Thymus (tissue), 11 donors: ENCODE results near the gene GNL3. TPM values are rescaled to one million over a fixed set of nuclear protein-coding genes. Genes with fewer than 3 reads are reported as not detected.
A peak's percentile ranks its signal among the peaks of the same experiment; 100 is the strongest.

Source experiments
- DNase-seq, 9 donors: peaks; one replicate each; pipeline ENCODE4 v3.0.0-alpha.2; 2013; ENCODE audit warnings: low spot score in 9 of 9, low read depth in 6 of 9, missing footprints in 1 of 9
- H3K27ac ChIP-seq, 2 donors: one replicate each; pipeline ENCODE4 v1.5.1; 2013; ENCODE audit warnings: control low read depth in 1 of 2, low read depth in 1 of 2, low read length in 1 of 2, mild to moderate bottlenecking in 1 of 2, moderate library complexity in 1 of 2
- H3K27me3 ChIP-seq, 2 donors: one replicate each; pipeline ENCODE4 v1.5.1; 2013; ENCODE audit warnings: low read length in 1 of 2; ENCODE audit not compliant: control insufficient read depth in 2 of 2, insufficient read depth in 1 of 2
- H3K36me3 ChIP-seq, 2 donors: one replicate each; pipeline ENCODE4 v1.5.1; 2013; ENCODE audit warnings: low read length in 1 of 2, mild to moderate bottlenecking in 1 of 2, moderate library complexity in 1 of 2; ENCODE audit not compliant: control insufficient read depth in 2 of 2, insufficient read depth in 2 of 2
- H3K4me1 ChIP-seq, 2 donors: one replicate each; pipeline ENCODE4 v1.5.1; 2013; ENCODE audit warnings: low read length in 2 of 2; ENCODE audit not compliant: control insufficient read depth in 2 of 2, insufficient read depth in 2 of 2
- H3K4me3 ChIP-seq, 2 donors: one replicate each; pipeline ENCODE4 v1.5.1; 2013; ENCODE audit warnings: low read length in 2 of 2, control low read depth in 1 of 2, mild to moderate bottlenecking in 1 of 2
- H3K9me3 ChIP-seq, 2 donors: one replicate each; pipeline ENCODE4 v1.5.1; 2013; ENCODE audit warnings: low read length in 1 of 2, mild to moderate bottlenecking in 1 of 2; ENCODE audit not compliant: control insufficient read depth in 2 of 2, insufficient read depth in 1 of 2
- WGBS: extraction: QIAGEN DNeasy Blood & Tissue Kit; methylation state at CpG from one replicate; pipeline ENCODE4 v1.1.7; 2013; 5-methylcytosine and 5-hydroxymethylcytosine counted together
- polyA plus RNA-seq: library from polyadenylated mRNA; stranded (reverse); fragments of 200-250 nt; gene quantifications from one replicate; pipeline ENCODE4 v1.2.3, GENCODE V29; 2013
- total RNA-seq: library from RNA; stranded (reverse); fragments of 120-200 nt; gene quantifications from one replicate; pipeline ENCODE4 v1.2.4, GENCODE V29; 2013
- donor health status: healthy.

GNL3 gene
- total and polyA plus RNA-seq, 2 donors = 67.4 to 84.2 TPM

DNA sequence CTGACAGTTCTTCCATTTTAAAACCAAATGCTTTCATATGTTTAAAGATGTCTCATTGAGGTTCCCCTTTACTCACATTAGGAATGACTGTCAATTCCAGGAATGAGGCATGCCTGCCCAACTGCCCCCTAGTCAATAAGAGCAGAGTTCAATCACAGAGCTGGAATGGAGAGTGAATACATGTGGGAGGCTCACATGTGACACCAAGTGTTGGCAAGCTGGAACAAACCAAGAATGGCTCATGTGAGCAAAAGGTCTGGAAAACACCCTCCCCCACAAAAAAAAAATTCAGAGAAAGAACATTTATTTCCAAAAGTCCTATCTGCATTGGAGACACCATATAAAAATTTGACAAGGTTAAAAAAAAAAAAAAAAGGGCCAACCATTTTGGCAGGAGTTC, 3.8 kb upstream of the GNL3 start:
- H3K27me3 ChIP-seq = no peaks in the 10 kb centered on the region
- H3K4me3 ChIP-seq = no peak overlapping the region
- peaks cover 11 to 12% of the 10 kb centered on the region in 2 donors for H3K4me1 ChIP-seq
- peaks cover 0 to 4% of the 10 kb centered on the region in 2 donors for H3K9me3 ChIP-seq
- peak in 1 of 9 donors; percentile 12 for DNase-seq
- H3K36me3 ChIP-seq = peaks cover 12 to 35% of the 10 kb centered on the region in 2 donors
- H3K27ac ChIP-seq = no peak overlapping the region

DNA sequence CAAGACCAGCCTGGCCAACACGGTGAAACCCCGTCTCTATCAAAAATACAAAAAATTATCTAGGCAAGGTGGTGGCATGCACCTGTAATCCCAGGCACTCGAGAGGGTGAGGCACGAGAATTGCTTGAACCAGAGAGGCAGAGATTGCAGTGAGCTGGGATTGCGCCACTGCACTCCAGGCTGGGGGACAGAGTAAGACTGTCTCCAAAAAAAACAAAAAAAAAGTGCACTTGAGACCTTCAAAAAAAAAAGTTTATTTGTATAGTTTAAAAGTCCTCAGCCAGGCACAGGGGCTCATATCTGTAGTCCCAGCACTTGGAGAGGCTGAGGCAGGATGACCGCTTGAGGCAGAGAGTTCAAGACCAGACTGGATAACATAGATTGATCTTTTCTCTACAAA, 2.2 kb upstream of the GNL3 start:
- WGBS = 96% methylated on average over 6 of the region's 6 CpGs
- Histone ChIP-seq H3K36me3 (peaks cover 13 to 39% of the 10 kb centered on the region in 2 donors), H3K27me3 (no peaks in the 10 kb centered on the region), H3K9me3 (peaks cover 0 to 4% of the 10 kb centered on the region in 2 donors), H3K4me3 (no peak overlapping the region), H3K27ac (no peak overlapping the region), H3K4me1 (peaks cover 12 to 15% of the 10 kb centered on the region in 2 donors)
- DNase-seq = no peak

DNA sequence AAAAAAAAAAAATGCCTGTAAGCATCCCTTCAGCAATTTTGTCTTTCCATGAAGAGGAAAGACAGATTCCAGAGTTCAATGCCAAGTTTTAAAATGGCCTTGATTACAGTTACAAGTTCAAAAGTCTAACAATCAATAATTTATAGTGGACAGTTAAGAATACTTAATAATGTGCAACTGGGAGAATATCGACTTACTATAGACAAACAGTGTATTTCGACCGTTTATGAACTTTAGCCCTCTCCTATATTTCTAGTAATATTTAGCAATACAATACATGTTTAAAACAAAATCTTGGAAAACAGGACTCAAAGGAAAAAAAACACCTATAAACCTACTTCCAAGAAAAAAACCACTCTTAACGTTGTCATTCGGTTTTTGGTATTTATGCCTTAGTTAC, 1.6 kb upstream of the GNL3 start:
- Histone ChIP-seq H3K4me3 (peak overlapping the region in 1 of 2 donors; percentile 78), H3K9me3 (peaks cover 0 to 4% of the 10 kb centered on the region in 2 donors), H3K27ac (no peak overlapping the region), H3K36me3 (peaks cover 15 to 39% of the 10 kb centered on the region in 2 donors), H3K4me1 (peaks cover 12 to 15% of the 10 kb centered on the region in 2 donors), H3K27me3 (no peaks in the 10 kb centered on the region)
- 89% methylated on average over 5 of the region's 5 CpGs for WGBS
- DNase-seq = no peak

DNA sequence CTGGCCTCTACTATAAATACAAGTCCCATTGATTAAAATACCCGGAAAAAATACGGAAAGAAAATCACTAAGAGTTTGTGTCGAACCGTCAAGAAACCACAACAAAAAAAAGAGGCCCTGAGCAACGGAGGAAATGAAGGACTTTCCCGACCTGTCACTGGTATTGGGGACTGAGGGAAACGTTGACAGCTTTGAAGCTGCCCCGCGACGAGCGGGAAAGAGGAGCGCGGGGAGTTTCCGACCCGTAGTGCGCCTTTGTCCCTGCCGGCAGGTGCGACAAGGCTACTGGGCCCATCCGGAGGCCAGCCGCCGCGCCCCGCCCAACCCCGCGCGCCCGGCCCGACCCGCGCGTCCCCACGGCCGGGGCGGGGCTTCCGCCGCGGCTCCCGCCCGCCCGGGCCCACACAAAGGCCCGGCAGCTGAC, 535 bp upstream of the GNL3 start:
- under 1% methylated on average over 41 of the region's 41 CpGs for WGBS
- Histone ChIP-seq H3K27ac (peak overlapping the region; percentile 80 to 100), H3K4me3 (peak overlapping the region; percentile 78 to 93), H3K4me1 (peaks cover 12 to 15% of the 10 kb centered on the region in 2 donors), H3K9me3 (peaks cover 0 to 4% of the 10 kb centered on the region in 2 donors), H3K27me3 (no peaks in the 10 kb centered on the region), H3K36me3 (peaks cover 23 to 40% of the 10 kb centered on the region in 2 donors)
- DNase-seq = peak in 7 of 9 donors; percentile 22 to 69 (median 41)

DNA sequence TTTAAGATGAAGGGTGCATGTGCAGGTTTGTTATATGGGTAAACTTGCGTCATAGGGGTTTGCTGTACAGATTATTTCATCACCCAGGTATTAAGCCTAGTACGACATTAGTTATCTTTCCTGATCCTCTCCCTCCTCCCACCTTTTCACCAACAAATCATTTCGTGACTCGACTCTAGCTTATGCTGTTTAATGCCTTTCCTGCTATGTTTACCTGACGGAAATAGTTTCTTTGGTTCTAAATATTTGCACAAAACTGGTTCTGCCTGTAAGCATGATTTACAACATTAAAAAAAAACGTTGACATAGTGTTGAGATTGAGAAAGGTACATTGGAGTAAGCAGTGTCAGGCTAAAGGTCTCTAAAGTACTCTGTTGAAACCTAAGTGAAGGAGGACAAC, 2.4 kb downstream of the GNL3 start:
- peaks cover 12 to 13% of the 10 kb centered on the region in 2 donors for H3K4me1 ChIP-seq
- 94% methylated on average over 6 of the region's 6 CpGs for WGBS
- peaks cover 44 to 63% of the 10 kb centered on the region in 2 donors for H3K36me3 ChIP-seq
- peaks cover 0 to 6% of the 10 kb centered on the region in 2 donors for H3K9me3 ChIP-seq
- no peak overlapping the region for H3K4me3 ChIP-seq
- no peak overlapping the region for H3K27ac ChIP-seq
- H3K27me3 ChIP-seq = no peaks in the 10 kb centered on the region
- no peak for DNase-seq

DNA sequence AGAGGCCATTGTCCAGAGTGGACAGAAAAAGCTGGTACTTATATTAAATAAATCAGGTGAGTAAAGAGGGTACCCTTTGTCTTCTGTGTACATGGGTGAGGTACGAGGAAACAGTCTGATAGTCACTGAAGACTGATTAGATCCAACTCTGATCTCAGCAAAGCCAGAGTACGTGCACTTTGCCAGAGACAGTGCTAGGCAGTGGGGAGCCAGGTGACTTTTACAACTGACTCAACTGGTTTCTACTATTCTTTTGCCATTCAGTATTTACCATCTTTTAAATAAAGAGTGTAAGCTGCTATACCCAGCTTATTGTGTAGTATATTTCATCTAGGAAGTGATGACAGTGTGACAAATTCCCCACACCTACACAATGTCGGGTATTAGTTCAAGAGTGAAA, 3.3 kb downstream of the GNL3 start:
- 98% methylated on average over 3 of the region's 3 CpGs for WGBS
- H3K4me1 ChIP-seq = peaks cover 7 to 9% of the 10 kb centered on the region in 2 donors
- no peak overlapping the region for H3K4me3 ChIP-seq
- H3K36me3 ChIP-seq = peaks cover 46 to 70% of the 10 kb centered on the region in 2 donors
- H3K27me3 ChIP-seq = no peaks in the 10 kb centered on the region
- peaks cover 0 to 6% of the 10 kb centered on the region in 2 donors for H3K9me3 ChIP-seq
- no peak for DNase-seq
- no peak overlapping the region for H3K27ac ChIP-seq

DNA sequence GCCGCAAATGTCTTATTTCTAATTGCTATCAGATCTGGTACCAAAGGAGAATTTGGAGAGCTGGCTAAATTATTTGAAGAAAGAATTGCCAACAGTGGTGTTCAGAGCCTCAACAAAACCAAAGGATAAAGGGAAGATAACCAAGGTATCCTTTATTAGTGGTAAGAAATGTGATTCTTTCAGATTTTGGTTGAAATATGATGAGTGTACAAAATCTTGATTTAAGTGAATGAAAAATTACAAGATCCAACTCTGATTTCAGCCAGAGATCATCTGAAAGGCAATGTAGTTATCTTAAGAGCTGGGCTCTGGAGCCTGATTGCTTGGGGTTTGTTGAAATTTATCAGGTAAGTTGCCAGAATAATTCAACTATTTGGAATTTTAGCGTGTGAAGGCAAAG, 4.7 kb downstream of the GNL3 start:
- Histone ChIP-seq H3K9me3 (peaks cover 0 to 6% of the 10 kb centered on the region in 2 donors), H3K4me3 (no peak overlapping the region), H3K4me1 (peaks cover 7% of the 10 kb centered on the region in 2 donors), H3K27me3 (no peaks in the 10 kb centered on the region), H3K36me3 (peaks cover 58 to 83% of the 10 kb centered on the region in 2 donors), H3K27ac (no peak overlapping the region)
- WGBS = 96% methylated on average over 2 of the region's 2 CpGs
- DNase-seq = no peak

DNA sequence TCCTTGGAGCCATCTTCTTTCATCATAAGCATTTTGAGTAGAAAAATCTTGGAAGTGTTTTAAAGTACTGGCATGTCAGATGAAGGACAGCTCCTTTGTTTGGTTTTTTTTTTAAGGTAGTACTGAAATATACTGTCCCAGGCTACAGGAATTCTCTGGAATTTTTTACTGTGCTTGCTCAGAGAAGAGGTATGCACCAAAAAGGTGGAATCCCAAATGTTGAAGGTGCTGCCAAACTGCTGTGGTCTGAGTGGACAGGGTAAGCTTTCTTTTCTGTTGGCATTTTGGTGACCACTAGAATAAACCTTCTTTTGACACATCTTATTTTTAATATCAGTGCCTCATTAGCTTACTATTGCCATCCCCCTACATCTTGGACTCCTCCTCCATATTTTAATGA, 7.2 kb downstream of the GNL3 start:
- Histone ChIP-seq H3K4me3 (no peak overlapping the region), H3K9me3 (peaks cover 0 to 2% of the 10 kb centered on the region in 2 donors), H3K27ac (no peak overlapping the region), H3K4me1 (no peaks in the 10 kb centered on the region), H3K36me3 (peaks cover 68 to 93% of the 10 kb centered on the region in 2 donors), H3K27me3 (no peaks in the 10 kb centered on the region)
- DNase-seq = no peak

DNA sequence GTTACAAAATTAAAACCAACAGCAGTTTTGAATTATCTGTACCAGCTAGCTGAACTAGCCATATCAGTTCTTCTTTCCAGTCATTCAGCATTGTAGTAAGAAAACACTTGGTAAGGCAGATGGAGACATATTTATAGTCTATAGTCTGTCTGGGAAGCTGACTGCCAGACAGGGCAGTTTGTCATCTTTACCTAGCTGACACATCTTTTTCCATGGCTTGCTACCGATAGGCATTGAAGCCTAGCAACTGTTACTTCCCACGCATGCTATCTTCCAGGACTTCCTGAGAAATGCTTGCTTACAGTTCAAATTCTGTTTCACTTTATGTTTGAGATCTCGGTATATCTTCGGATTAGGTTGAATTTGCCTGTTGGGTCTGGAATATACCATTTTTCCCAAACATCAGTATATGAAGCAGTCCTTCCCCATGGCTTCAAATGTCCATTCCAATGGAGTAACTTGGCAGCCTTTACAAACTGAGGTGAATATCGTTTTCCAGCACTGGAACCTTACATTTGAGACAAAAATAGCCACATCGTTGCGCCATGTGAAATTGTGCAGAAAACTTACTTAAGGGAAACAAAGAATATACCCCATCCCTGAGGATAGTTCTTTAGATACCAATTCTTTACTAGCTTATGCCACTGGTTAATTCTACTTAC, 8.8 kb downstream of the GNL3 start:
- Histone ChIP-seq H3K4me1 (no peaks in the 10 kb centered on the region), H3K27ac (no peak overlapping the region), H3K36me3 (peaks cover 55 to 80% of the 10 kb centered on the region in 2 donors), H3K27me3 (no peaks in the 10 kb centered on the region), H3K9me3 (peaks cover 0 to 2% of the 10 kb centered on the region in 2 donors), H3K4me3 (no peak overlapping the region)
- 95% methylated on average over 7 of the region's 7 CpGs for WGBS
- no peak for DNase-seq
